NOMO-1 treated with dmso at 0.1 percent for 144 hours (cell line): ENCODE measurements around the gene EIF4G1.

Experiments used
- DNase-seq: peaks from one replicate; lab custom pipeline; 2025; ENCODE audit not compliant: unreplicated experiment; lab: John Stamatoyannopoulos, UW

EIF4G1 gene

GRCh38 chr3:184349563-184350470 is 35.4 kb downstream of the EIF4G1 start:
- no peak for DNase-seq

- DNase-seq, result no peak
These were observed 36.2 kb downstream of the EIF4G1 start for GRCh38 chr3:184350618-184351017.

DNA sequence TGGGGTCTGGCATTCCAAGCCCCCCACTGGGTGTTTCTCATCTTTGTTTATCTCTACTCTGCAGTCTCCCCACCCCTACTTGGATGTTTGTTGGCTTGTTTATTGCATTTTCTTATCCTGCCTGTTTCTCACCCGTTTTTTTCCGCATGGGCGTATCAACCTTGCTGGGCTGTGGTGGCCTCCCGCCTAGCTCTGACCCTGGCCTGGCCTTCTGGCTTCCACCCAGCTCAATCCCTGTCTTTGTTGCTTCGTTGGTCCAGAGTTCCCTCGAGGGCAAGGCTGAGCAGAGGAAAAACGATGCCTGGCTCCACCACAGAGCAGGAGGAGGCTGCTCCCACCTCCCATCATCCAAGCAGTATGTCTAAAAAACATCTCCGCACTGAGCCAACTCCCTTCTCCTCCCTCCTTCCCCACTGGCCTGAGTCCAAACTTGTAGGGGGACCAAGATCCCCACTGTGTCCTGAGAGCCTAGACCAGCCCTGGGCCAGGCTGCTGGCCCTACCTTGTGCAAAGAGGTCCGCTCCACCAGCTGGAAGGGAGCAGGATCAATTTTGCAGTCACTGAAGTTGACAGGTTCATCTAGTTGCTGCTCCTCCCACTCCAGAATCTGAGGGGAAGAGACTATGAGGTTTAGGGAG is 37.2 kb downstream of the EIF4G1 start:
- DNase-seq, result no peak

GRCh38 chr3:184352149-184352785 is 37.9 kb downstream of the EIF4G1 start:
- no peak for DNase-seq

- DNase-seq, result no peak
These were observed 38.6 kb downstream of the EIF4G1 start for GRCh38 chr3:184352897-184353545.

DNA sequence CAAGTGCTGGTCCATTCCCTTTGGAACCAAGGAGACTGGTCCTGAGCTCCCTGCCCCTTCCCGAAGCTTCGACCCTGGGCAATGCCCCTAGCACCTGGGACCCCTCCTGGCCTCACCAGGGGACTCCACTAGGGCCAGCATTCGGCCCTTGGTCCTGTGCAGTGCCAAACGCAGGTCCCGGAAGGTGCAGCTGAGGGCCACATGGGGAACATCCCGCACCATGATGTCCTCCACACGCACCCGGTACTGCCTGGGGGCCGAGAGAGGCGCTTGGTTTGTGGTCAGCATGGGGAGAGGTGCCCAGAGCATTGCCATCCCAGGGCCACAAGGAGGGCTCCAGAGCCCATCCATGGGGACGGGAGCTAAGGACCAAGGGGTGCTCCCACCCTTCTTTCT is 39.1 kb downstream of the EIF4G1 start:
- DNase-seq, result no peak

DNA sequence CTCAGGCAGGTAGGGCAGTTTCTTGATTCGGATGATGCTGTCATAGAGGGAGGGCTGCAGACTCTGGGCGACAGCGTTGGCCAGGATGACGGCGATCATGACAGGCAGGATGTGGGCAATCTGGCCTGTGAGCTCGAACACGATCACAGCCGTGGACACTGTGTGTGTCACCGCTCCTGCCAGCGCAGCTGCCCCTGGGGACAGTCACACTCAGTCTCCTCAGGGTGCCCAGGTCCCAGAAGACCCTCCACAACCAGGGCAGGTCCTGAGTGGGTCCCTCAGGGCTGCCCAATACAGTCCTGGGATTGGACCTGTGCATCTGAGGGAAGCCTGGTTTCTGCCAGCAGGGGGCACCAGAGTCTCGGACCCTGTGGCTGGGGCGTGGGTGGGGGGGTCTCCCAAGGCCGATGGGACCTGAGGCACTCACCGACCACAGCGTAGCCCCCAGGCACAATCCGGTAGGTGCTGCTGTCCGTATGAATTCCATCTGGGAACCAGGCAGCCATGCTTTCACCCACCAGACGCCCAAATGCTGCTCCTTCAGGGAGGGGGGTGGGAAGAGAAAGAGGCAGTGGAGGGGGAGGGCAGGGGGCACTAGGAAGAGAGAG is 39.8 kb downstream of the EIF4G1 start:
- DNase-seq, result no peak

DNA sequence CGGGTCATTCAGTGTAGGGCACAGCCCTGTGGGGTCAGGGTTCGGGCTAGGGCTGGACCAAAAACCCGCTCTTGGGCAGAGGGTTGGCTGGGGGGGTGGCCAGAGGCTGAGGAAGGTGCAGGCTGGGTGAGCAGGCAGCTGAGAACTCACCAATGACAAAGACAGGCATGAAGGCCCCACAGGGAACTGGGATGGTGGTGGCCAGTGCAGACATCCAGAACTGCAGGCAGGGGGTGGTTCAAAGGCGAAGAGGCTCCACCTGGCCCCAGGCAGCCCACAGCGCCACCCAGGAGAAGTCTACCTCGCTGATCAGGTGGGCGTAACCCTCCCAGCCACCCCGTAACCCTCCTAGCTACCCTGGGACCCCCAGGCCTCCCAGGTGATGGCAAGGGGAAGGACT is 40.3 kb downstream of the EIF4G1 start:
- DNase-seq, result no peak

GRCh38 chr3:184355261-184356040 is 41.0 kb downstream of the EIF4G1 start:
- no peak for DNase-seq

DNA sequence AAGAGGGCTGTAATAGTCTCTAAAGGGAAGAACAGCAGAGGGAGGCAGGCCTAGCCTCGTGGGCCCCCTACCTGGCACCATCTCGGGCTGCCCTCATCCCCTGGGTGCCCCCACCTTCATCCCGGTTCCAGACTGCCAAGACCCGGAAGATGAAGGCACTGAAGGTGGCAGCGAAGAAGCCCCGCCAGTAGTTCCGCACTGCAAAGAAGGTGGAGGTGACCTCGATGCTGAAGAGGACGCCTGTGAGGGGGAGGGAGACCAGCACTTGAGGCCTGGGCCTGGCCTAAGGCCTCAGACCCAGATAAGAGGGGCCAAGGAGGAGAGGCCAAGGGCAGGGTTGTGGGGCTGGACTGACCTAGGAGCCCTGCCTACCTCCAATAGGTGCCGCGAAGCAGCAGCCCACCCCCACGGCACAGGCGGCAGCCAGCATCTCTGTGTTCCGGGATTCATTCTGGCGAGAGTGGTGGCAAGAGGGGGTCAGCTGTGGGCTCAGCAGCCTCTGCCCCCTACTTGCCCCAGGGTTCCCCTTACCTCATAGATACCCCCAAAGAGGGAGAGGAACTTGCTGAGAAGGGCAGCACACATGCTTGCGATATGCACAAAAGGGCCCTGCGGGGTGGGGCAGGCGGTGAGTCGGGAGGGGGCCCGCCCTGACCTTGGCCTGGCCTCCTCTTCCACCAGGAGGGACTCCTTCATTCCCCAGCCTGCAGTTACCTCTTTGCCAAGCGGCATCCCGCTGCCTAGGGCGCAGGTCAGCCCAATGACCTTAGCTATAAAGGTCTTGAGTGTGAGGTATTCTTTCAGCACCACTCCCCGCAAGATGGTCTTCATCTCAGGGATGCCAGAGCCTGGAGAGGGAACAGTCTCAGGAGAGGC is 43.1 kb downstream of the EIF4G1 start:
- DNase-seq, result no peak

GRCh38 chr3:184358124-184358767 is 43.8 kb downstream of the EIF4G1 start:
- DNase-seq, result no peak

GRCh38 chr3:184358921-184359350 is 44.5 kb downstream of the EIF4G1 start:
- no peak for DNase-seq

- no peak for DNase-seq
These were observed 45.2 kb downstream of the EIF4G1 start for GRCh38 chr3:184359610-184360009.

- DNase-seq, result no peak
These were observed 45.9 kb downstream of the EIF4G1 start for GRCh38 chr3:184360070-184360928.

GRCh38 chr3:184360929-184361531 is 46.6 kb downstream of the EIF4G1 start:
- no peak for DNase-seq

DNA sequence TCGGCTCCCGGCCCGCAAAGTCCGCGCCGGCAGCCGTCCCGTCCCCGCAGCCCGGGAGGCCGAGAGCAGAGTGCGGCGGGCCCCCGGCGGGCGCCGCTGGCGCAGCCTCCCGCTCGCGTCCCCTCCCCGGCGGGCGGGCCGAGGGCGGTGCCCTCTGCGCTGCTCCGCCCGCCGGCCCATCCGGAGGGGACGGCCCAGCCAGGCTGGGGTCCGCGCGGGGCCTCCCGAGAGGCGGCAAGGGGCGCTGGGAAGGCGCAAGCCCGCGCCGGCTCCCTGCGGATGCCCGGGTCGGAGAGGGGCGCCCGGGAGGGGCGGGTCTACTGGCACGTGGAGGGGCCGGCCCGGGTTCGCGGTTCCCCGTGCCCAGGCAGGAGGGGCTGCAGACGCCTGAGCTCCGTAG is 47.1 kb downstream of the EIF4G1 start, which contains the start of the genes CLCN2 and POLR2H:
CLCN2 (minus strand) TSS at position 74 of the 400 bp plus-strand sequence. CDS start 126 bp downstream, outside the sequence.
POLR2H (plus strand) TSS at position 179 of the 400 bp plus-strand sequence. CDS start 1,783 bp downstream, outside the sequence.
- DNase-seq, result peak; percentile 47
